SK-N-SH treated with all-trans-retinoic acid at 6 μM for 48 hours (cell line): ENCODE results near the gene ALS2.
A peak's percentile ranks its signal among the peaks of the same experiment; 100 is the strongest.
"Not testable (repeated sequence)": the region's sequence is repeated elsewhere in the genome, so short reads cannot be mapped to it uniquely, and the experiment has no call there.

Experiments used
- ATAC-seq: fragments of 200-7000 bp; cut with Tn5 transposase; 3 replicates; pipeline ENCODE4 v1.9.1; 2020; ENCODE audit warnings: mild to moderate bottlenecking, moderate library complexity
- BACH2 ChIP-seq: fragments of 250-450 bp; sonication (Bioruptor Pico); IDR thresholded peaks from 2 replicates; pipeline ENCODE4 v1.9.0; 2021; ENCODE audit warnings: mild to moderate bottlenecking, borderline replicate concordance
- CSDC2 ChIP-seq: fragments of 250-450 bp; sonication (Bioruptor Pico); IDR thresholded peaks from 2 replicates; pipeline ENCODE4 v1.5.0; 2020; ENCODE audit warnings: mild to moderate bottlenecking, moderate library complexity
- ESRRG ChIP-seq: fragments of 250-450 bp; sonication (Bioruptor Pico); IDR thresholded peaks from 2 replicates; pipeline ENCODE4 v1.6.1; 2021; ENCODE audit warnings: mild to moderate bottlenecking
- GLIS3 ChIP-seq: fragments of 250-450 bp; sonication (Bioruptor Pico); IDR thresholded peaks from 2 replicates; pipeline ENCODE4 v1.5.0; 2020; ENCODE audit warnings: mild to moderate bottlenecking, moderate library complexity
- ISL1 ChIP-seq: fragments of 250-450 bp; sonication (Bioruptor Pico); IDR thresholded peaks from 2 replicates; pipeline ENCODE4 v2.1.2; 2022; ENCODE audit warnings: mild to moderate bottlenecking, moderate library complexity
- OSR1 ChIP-seq: fragments of 250-450 bp; sonication (Bioruptor Pico); IDR thresholded peaks from 2 replicates; pipeline ENCODE4 v1.8.0; 2022; ENCODE audit warnings: moderate library complexity, mild to moderate bottlenecking, inconsistent platforms
- RARB ChIP-seq: fragments of 250-450 bp; sonication (Bioruptor Pico); IDR thresholded peaks from 2 replicates; pipeline ENCODE4 v1.8.0; 2021; ENCODE audit warnings: mild to moderate bottlenecking, moderate library complexity
- SNAI2 ChIP-seq: fragments of 250-450 bp; sonication (Bioruptor Pico); IDR thresholded peaks from 2 replicates; pipeline ENCODE4 v1.5.0; 2020; ENCODE audit warnings: mild to moderate bottlenecking, moderate library complexity
- TCF4 ChIP-seq: fragments of 250-450 bp; sonication (Bioruptor Pico); IDR thresholded peaks from 2 replicates; pipeline ENCODE4 v1.8.0; 2021; ENCODE audit warnings: mild to moderate bottlenecking, moderate library complexity, borderline replicate concordance
- TOX ChIP-seq: fragments of 250-450 bp; sonication (Bioruptor Pico); IDR thresholded peaks from 2 replicates; pipeline ENCODE4 v1.8.0; 2021; ENCODE audit warnings: mild to moderate bottlenecking, moderate library complexity, borderline replicate concordance
- ZC3H10 ChIP-seq: fragments of 250-450 bp; sonication (Bioruptor Pico); IDR thresholded peaks from 2 replicates; pipeline ENCODE4 v1.5.1; 2021; ENCODE audit warnings: mild to moderate bottlenecking, moderate library complexity
- ZFP3 ChIP-seq: fragments of 250-450 bp; sonication (Bioruptor Pico); IDR thresholded peaks from 2 replicates; pipeline ENCODE4 v1.5.0; 2020; ENCODE audit warnings: mild to moderate bottlenecking, moderate library complexity
- ZFP30 ChIP-seq: fragments of 450-650 bp; formaldehyde crosslinking; IDR thresholded peaks from 2 replicates; pipeline ENCODE4 v1.5.0; 2022; ENCODE audit warnings: mild to moderate bottlenecking, moderate library complexity
- ZNF565 ChIP-seq: fragments of 450-650 bp; formaldehyde crosslinking; conservative IDR thresholded peaks from 2 replicates; pipeline ENCODE4 v1.5.0; 2020; ENCODE audit warnings: low read depth, mild to moderate bottlenecking, moderate library complexity
- ZNF70 ChIP-seq: fragments of 450-650 bp; formaldehyde crosslinking; IDR thresholded peaks from 2 replicates; pipeline ENCODE4 v1.5.0; 2020; ENCODE audit warnings: mild to moderate bottlenecking, moderate library complexity
- ZNF8 ChIP-seq: fragments of 450-650 bp; formaldehyde crosslinking; IDR thresholded peaks from 2 replicates; pipeline ENCODE4 v1.5.0; 2020; ENCODE audit warnings: mild to moderate bottlenecking, moderate library complexity
- TF ChIP-seq, protein P1 (sequence below): fragments of 250-450 bp; sonication (Bioruptor Pico); IDR thresholded peaks from 2 replicates; pipeline ENCODE4 v1.5.1; 2021; ENCODE audit warnings: mild to moderate bottlenecking, moderate library complexity
- TF ChIP-seq, protein P2 (sequence below): fragments of 250-450 bp; sonication (Bioruptor Pico); IDR thresholded peaks from 2 replicates; pipeline ENCODE4 v1.5.0; 2020; ENCODE audit warnings: mild to moderate bottlenecking, moderate library complexity
- TF ChIP-seq, protein P3 (sequence below): fragments of 250-450 bp; sonication (Bioruptor Pico); IDR thresholded peaks from 2 replicates; pipeline ENCODE4 v1.8.0; 2021; ENCODE audit warnings: low read depth, mild to moderate bottlenecking, moderate library complexity, borderline replicate concordance
- TF ChIP-seq, protein P4 (sequence below): fragments of 250-450 bp; sonication (Bioruptor Pico); IDR thresholded peaks from 2 replicates; pipeline ENCODE4 v1.5.1; 2020; ENCODE audit warnings: low read depth, mild to moderate bottlenecking, moderate library complexity
- TF ChIP-seq, protein P5 (sequence below): fragments of 250-450 bp; sonication (Bioruptor Pico); IDR thresholded peaks from 2 replicates; pipeline ENCODE4 v1.8.0; 2020; ENCODE audit warnings: mild to moderate bottlenecking, moderate library complexity, borderline replicate concordance

Gene ALS2

DNA sequence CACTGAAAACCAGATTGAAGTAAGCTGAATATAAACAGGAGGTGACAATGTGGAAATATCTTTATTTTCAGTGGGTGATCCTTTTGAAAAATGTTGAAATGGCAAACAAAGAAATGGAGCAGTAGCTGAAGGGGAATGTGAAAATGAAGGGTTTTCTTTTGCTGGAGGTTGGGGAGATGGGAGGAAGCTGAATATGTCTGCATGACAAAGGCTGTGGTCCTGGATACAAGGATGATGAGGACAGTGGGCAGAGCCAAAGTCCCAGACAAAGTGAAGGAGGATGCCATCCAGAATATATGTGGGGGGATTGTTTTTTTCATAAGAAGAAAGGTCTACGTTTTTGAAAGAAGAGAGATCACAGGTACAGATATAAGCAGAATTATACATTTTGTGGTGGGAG, 6.7 kb downstream of the ALS2 start:
- no peak for ATAC-seq
- no peak for TF ChIP-seq TCF4
- no peak for TF ChIP-seq TOX (CRISPR knock-in tag)
- no peak for TF ChIP-seq CSDC2 (CRISPR knock-in tag)
- no peak for TF ChIP-seq ZFP30 (CRISPR knock-in tag)
- no peak for TF ChIP-seq GLIS3
- no peak for TF ChIP-seq ZC3H10 (CRISPR knock-in tag)
- no peak for TF ChIP-seq ZFP3 (CRISPR knock-in tag)
- TF ChIP-seq ZNF70 (CRISPR knock-in tag), result no peak
- TF ChIP-seq, protein P1, sequence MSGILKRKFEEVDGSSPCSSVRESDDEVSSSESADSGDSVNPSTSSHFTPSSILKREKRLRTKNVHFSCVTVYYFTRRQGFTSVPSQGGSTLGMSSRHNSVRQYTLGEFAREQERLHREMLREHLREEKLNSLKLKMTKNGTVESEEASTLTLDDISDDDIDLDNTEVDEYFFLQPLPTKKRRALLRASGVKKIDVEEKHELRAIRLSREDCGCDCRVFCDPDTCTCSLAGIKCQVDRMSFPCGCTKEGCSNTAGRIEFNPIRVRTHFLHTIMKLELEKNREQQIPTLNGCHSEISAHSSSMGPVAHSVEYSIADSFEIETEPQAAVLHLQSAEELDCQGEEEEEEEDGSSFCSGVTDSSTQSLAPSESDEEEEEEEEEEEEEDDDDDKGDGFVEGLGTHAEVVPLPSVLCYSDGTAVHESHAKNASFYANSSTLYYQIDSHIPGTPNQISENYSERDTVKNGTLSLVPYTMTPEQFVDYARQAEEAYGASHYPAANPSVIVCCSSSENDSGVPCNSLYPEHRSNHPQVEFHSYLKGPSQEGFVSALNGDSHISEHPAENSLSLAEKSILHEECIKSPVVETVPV (CRISPR knock-in tag), result no peak
- TF ChIP-seq, protein P2, sequence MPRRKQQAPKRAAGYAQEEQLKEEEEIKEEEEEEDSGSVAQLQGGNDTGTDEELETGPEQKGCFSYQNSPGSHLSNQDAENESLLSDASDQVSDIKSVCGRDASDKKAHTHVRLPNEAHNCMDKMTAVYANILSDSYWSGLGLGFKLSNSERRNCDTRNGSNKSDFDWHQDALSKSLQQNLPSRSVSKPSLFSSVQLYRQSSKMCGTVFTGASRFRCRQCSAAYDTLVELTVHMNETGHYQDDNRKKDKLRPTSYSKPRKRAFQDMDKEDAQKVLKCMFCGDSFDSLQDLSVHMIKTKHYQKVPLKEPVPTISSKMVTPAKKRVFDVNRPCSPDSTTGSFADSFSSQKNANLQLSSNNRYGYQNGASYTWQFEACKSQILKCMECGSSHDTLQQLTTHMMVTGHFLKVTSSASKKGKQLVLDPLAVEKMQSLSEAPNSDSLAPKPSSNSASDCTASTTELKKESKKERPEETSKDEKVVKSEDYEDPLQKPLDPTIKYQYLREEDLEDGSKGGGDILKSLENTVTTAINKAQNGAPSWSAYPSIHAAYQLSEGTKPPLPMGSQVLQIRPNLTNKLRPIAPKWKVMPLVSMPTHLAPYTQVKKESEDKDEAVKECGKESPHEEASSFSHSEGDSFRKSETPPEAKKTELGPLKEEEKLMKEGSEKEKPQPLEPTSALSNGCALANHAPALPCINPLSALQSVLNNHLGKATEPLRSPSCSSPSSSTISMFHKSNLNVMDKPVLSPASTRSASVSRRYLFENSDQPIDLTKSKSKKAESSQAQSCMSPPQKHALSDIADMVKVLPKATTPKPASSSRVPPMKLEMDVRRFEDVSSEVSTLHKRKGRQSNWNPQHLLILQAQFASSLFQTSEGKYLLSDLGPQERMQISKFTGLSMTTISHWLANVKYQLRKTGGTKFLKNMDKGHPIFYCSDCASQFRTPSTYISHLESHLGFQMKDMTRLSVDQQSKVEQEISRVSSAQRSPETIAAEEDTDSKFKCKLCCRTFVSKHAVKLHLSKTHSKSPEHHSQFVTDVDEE (CRISPR knock-in tag), result no peak
- no peak for TF ChIP-seq ISL1
- no peak for TF ChIP-seq OSR1 (CRISPR knock-in tag)
- no peak for TF ChIP-seq ZNF565 (CRISPR knock-in tag)
- TF ChIP-seq SNAI2 (CRISPR knock-in tag), result no peak
- TF ChIP-seq BACH2 (CRISPR knock-in tag), result no peak

DNA sequence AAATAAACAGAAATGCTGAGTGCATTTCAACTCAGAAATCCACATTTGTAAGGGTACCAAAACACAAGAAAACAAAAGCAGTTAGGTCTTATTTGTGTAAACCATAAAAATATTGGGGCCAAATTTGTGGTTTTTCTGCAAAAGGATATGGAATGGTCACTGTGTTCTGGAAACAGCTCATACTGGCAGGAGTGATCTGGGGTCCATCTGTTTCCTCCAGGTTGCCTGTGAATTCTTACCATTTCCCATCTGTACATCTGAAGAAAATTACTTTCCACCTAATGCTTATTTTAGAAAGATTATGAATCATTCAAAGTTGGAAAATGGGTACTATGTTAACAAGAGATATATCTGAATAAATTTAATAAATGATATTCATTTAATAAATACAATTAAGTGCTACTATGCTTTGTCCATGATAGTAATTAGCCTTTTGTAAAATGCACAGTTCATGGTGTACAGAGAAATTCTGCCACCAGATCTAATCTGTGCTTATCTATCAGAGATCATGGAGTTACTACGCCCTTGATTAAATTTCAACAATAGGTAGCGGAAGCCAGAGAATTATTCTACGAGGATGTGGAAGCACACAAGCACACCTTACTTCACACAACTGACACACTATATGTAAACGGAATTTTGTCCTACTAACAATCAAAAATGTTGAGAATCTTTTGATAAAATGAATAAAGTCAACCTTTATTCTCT, 10.9 kb downstream of the ALS2 start:
- no peak for TF ChIP-seq ZFP3 (CRISPR knock-in tag)
- TF ChIP-seq, protein P1 (CRISPR knock-in tag), result no peak
- ATAC-seq, result peak; percentile 64

DNA sequence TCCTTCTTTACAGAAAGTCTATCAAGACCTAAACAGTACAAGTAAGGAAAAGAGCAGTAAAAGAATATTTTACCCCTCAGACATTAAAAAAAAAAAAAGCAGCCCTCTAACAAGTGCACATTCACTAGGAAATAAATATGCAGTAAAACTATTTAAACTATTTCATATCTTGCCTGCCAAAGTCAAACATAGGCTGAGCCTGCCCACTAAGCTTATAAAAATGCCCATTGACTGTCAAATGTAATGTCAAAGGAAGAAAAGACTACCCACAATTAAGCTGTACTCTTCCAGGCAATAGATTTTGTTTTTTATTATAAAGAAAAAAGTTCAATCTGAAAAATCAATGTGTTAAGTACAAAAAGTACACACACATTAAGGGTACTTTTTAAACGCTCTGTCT, 11.8 kb downstream of the ALS2 start:
- TF ChIP-seq, protein P3, sequence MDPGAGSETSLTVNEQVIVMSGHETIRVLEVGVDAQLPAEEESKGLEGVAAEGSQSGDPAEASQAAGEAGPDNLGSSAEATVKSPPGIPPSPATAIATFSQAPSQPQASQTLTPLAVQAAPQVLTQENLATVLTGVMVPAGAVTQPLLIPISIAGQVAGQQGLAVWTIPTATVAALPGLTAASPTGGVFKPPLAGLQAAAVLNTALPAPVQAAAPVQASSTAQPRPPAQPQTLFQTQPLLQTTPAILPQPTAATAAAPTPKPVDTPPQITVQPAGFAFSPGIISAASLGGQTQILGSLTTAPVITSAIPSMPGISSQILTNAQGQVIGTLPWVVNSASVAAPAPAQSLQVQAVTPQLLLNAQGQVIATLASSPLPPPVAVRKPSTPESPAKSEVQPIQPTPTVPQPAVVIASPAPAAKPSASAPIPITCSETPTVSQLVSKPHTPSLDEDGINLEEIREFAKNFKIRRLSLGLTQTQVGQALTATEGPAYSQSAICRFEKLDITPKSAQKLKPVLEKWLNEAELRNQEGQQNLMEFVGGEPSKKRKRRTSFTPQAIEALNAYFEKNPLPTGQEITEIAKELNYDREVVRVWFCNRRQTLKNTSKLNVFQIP (CRISPR knock-in tag), result no peak
- no peak for TF ChIP-seq CSDC2 (CRISPR knock-in tag)
- TF ChIP-seq ZFP3 (CRISPR knock-in tag), result no peak
- TF ChIP-seq RARB (CRISPR knock-in tag), result no peak
- TF ChIP-seq OSR1 (CRISPR knock-in tag), result no peak
- ATAC-seq, result peak; percentile 93

DNA sequence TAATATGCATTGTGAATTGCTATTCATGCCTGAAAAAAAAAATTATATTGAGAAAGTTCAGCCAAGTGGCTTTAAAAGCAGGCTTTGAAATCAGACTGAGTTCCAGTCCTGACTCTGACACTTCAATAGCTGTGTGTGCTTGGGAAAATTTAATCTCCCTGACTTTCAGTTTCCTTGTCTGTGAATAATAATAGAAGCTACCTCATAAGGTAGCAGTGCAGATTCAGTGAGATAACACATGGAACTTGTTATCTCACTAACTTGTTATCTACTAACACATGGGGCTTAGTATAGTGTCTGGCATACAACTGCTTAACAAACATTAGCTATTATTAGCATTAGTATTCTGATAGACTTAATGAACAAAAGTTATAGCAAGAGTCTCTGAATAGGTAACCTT, 14.9 kb downstream of the ALS2 start:
- no peak for ATAC-seq
- TF ChIP-seq, protein P4, sequence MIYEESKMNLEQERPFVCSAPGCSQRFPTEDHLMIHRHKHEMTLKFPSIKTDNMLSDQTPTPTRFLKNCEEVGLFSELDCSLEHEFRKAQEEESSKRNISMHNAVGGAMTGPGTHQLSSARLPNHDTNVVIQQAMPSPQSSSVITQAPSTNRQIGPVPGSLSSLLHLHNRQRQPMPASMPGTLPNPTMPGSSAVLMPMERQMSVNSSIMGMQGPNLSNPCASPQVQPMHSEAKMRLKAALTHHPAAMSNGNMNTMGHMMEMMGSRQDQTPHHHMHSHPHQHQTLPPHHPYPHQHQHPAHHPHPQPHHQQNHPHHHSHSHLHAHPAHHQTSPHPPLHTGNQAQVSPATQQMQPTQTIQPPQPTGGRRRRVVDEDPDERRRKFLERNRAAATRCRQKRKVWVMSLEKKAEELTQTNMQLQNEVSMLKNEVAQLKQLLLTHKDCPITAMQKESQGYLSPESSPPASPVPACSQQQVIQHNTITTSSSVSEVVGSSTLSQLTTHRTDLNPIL (CRISPR knock-in tag), result no peak
- TF ChIP-seq BACH2 (CRISPR knock-in tag), result no peak
- no peak for TF ChIP-seq TOX (CRISPR knock-in tag)
- TF ChIP-seq, protein P1 (CRISPR knock-in tag), result no peak
- no peak for TF ChIP-seq ZFP3 (CRISPR knock-in tag)
- TF ChIP-seq ZC3H10 (CRISPR knock-in tag), result no peak
- no peak for TF ChIP-seq ESRRG (CRISPR knock-in tag)
- TF ChIP-seq, protein P5, sequence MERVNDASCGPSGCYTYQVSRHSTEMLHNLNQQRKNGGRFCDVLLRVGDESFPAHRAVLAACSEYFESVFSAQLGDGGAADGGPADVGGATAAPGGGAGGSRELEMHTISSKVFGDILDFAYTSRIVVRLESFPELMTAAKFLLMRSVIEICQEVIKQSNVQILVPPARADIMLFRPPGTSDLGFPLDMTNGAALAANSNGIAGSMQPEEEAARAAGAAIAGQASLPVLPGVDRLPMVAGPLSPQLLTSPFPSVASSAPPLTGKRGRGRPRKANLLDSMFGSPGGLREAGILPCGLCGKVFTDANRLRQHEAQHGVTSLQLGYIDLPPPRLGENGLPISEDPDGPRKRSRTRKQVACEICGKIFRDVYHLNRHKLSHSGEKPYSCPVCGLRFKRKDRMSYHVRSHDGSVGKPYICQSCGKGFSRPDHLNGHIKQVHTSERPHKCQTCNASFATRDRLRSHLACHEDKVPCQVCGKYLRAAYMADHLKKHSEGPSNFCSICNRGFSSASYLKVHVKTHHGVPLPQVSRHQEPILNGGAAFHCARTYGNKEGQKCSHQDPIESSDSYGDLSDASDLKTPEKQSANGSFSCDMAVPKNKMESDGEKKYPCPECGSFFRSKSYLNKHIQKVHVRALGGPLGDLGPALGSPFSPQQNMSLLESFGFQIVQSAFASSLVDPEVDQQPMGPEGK, result no peak
- TF ChIP-seq ZNF8 (CRISPR knock-in tag), result no peak
- no peak for TF ChIP-seq TCF4
- TF ChIP-seq, all 23 proteins: peak for 0

DNA sequence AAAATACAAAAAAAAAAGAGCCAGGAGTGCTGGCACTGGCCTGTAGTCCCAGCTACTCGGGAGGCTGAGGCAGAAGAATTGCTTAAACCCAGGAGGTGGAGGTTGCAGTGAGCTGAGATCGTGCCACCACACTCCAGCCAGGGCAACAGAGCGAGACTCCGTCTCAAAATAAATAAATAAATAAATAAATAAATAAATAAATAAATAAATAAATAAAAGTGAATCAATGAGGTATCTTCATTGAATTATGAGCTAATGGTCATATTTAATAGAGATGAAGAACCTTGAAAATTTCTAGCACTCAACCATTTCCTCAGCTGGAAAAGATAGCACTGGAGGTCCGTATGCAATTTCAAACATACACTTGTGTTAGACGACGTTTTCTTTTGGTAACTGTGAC, 16.3 kb downstream of the ALS2 start:
- ATAC-seq, result not testable (repeated sequence)
